ENCODE data around the gene DENND2A. TPM values are rescaled to one million over a fixed set of nuclear protein-coding genes. Genes with fewer than 3 reads are reported as not detected.

Gene DENND2A
- total and polyA plus RNA-seq, 2 of the 4 experiments (the other 2 are of a cell fraction) = 7.5 to 10.3 TPM

DNA sequence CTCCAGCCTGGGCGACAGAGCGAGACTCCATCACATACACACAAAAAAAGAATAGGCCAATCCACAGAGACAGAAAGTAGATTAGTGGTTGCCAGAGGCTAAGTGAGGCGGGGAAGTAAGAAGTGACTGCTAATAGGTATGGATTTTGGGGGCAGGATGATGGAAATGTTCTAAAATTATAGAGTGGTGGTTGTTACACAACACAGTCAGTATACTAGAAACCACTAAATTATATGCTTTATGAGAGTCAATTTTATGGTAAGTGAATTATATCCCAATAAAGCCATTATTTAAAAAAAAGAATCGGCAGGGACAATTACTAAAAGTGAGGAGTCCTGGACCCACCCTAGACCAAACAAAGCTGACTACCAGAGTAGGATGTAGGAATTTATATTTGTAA, 24.3 kb downstream of the DENND2A start:
- Histone ChIP-seq H3K9me3 (ENCODE audit: control insufficient read depth, insufficient read depth, low read length) (no peaks in the 10 kb centered on the region), H4K5ac (ENCODE audit: low read depth, low read length) (no peak overlapping the region), H4K91ac (ENCODE audit: insufficient read depth, low read depth, low read length) (no peak overlapping the region), H3K4me1 (ENCODE audit: control insufficient read depth, insufficient read depth, low read length) (peaks cover 5% of the 10 kb centered on the region; the same call in 1 of the 2 replicates), H2BK5ac (ENCODE audit: low read depth, low read length, poor library complexity, severe bottlenecking) (no peak overlapping the region), H3K27ac (ENCODE audit: insufficient read depth, low read length) (no peak overlapping the region), H3K4ac (ENCODE audit: low read depth, low read length) (no peak overlapping the region), H2BK120ac (ENCODE audit: low read depth, low read length) (no peak overlapping the region), H2BK15ac (ENCODE audit: low read depth, low read length) (no peak overlapping the region), H2BK20ac (ENCODE audit: low read depth, low read length) (no peak overlapping the region), H3K23ac (ENCODE audit: low read depth, low read length) (no peak overlapping the region), H3K56ac (ENCODE audit: extremely low read depth, insufficient read depth, low read length) (no peak overlapping the region), H2AFZ (replicated peaks; ENCODE audit: low read length, poor library complexity) (no peak overlapping the region), H3K79me1 (ENCODE audit: low read depth in 1 of 2, low read length in 2 of 2) (peaks cover 10 to 34% of the 10 kb centered on the region in 2 experiments; a peak in 3 of 4 replicates), H3K9ac (ENCODE audit: low read depth, low read length) (no peak overlapping the region), H3K4me2 (ENCODE audit: low read depth, low read length) (no peak overlapping the region), H3K18ac (ENCODE audit: low read depth, low read length) (peak overlapping the region; percentile 32; the same call in 1 of the 2 replicates), H3K27me3 (ENCODE audit: control insufficient read depth, insufficient read depth, low read length) (no peaks in the 10 kb centered on the region), H3K4me3 (ENCODE audit: insufficient read depth, low read depth, low read length) (no peak overlapping the region), H2AK9ac (replicated peaks; ENCODE audit: low read depth, low read length, poor library complexity) (no peak overlapping the region), H3K36me3 (ENCODE audit: control insufficient read depth, insufficient read depth, low read length) (peaks cover 4% of the 10 kb centered on the region), H4K8ac (ENCODE audit: low read depth in 2 of 2, low read length in 2 of 2) (no peak overlapping the region), H3K14ac (replicated peaks; ENCODE audit: low read depth, low read length) (no peak overlapping the region), H3K9me1 (ENCODE audit: insufficient read depth, low read length) (no peaks in the 10 kb centered on the region), H4K20me1 (ENCODE audit: insufficient read depth, low read length) (no peaks in the 10 kb centered on the region; the same call in 1 of the 2 replicates), H2AK5ac (ENCODE audit: low read depth, low read length) (no peak overlapping the region)
- dilution Hi-C loops (cut with HindIII; ENCODE audit: low sequenced_read_pairs, unreplicated experiment) (no loop called here), in situ Hi-C loops (cut with MboI; ENCODE audit: low sequenced_read_pairs) (no loop called here), intact Hi-C loops (cut with micrococcal nuclease) (no loop called here)
- no peak for ATAC-seq (ENCODE audit: low read depth)
- TF ChIP-seq SMC3 (IDR thresholded peaks at IDR 0.05; ENCODE audit: low read depth, low read length) = no peak
- no peak for TF ChIP-seq BHLHE40 (IDR thresholded peaks at IDR 0.05; ENCODE audit: low read depth, low read length)
- no peak for TF ChIP-seq CHD1 (IDR thresholded peaks at IDR 0.05; ENCODE audit: low read depth, low read length)
- TF ChIP-seq RAD21 (IDR thresholded peaks at IDR 0.05; ENCODE audit: low read length) = no peak
- TF ChIP-seq MAZ (IDR thresholded peaks at IDR 0.05; ENCODE audit: borderline replicate concordance, low read depth, low read length) = no peak
- no peak for TF ChIP-seq RCOR1 (IDR thresholded peaks at IDR 0.05; ENCODE audit: insufficient replicate concordance, low read length)
- TF ChIP-seq, protein P1, sequence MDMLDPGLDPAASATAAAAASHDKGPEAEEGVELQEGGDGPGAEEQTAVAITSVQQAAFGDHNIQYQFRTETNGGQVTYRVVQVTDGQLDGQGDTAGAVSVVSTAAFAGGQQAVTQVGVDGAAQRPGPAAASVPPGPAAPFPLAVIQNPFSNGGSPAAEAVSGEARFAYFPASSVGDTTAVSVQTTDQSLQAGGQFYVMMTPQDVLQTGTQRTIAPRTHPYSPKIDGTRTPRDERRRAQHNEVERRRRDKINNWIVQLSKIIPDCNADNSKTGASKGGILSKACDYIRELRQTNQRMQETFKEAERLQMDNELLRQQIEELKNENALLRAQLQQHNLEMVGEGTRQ (IDR thresholded peaks at IDR 0.05; ENCODE audit: low read depth, low read length) = no peak
- no peak for TF ChIP-seq NFE2L2 (IDR thresholded peaks at IDR 0.05; ENCODE audit: low read depth, low read length)
- TF ChIP-seq RFX5 (IDR thresholded peaks at IDR 0.05; ENCODE audit: low read depth, low read length) = no peak
- TF ChIP-seq CEBPB (IDR thresholded peaks at IDR 0.05; ENCODE audit: low read depth, low read length) = no peak
- TF ChIP-seq, protein P2, sequence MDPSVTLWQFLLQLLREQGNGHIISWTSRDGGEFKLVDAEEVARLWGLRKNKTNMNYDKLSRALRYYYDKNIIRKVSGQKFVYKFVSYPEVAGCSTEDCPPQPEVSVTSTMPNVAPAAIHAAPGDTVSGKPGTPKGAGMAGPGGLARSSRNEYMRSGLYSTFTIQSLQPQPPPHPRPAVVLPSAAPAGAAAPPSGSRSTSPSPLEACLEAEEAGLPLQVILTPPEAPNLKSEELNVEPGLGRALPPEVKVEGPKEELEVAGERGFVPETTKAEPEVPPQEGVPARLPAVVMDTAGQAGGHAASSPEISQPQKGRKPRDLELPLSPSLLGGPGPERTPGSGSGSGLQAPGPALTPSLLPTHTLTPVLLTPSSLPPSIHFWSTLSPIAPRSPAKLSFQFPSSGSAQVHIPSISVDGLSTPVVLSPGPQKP (IDR thresholded peaks at IDR 0.05; ENCODE audit: borderline replicate concordance, low read depth, low read length) = no peak
- no peak for TF ChIP-seq FOS (IDR thresholded peaks at IDR 0.05; ENCODE audit: low read depth, low read length)
- TF ChIP-seq, protein P3, sequence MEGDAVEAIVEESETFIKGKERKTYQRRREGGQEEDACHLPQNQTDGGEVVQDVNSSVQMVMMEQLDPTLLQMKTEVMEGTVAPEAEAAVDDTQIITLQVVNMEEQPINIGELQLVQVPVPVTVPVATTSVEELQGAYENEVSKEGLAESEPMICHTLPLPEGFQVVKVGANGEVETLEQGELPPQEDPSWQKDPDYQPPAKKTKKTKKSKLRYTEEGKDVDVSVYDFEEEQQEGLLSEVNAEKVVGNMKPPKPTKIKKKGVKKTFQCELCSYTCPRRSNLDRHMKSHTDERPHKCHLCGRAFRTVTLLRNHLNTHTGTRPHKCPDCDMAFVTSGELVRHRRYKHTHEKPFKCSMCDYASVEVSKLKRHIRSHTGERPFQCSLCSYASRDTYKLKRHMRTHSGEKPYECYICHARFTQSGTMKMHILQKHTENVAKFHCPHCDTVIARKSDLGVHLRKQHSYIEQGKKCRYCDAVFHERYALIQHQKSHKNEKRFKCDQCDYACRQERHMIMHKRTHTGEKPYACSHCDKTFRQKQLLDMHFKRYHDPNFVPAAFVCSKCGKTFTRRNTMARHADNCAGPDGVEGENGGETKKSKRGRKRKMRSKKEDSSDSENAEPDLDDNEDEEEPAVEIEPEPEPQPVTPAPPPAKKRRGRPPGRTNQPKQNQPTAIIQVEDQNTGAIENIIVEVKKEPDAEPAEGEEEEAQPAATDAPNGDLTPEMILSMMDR (conservative IDR thresholded peaks at IDR 0.05; ENCODE audit: low read depth, low read length) = no peak
- TF ChIP-seq MXI1 (IDR thresholded peaks at IDR 0.05; ENCODE audit: borderline replicate concordance, low read depth, low read length) = no peak
- DNase-seq = no peak
- WGBS, 2 experiments (ENCODE audit: extremely low coverage in 2 of 2, insufficient read length in 1 of 2) = no CpG with 5 or more reads among the region's 4 CpGs
- POLR2A ChIA-PET (ENCODE audit: unreplicated experiment) = no interaction called here
- CTCF ChIA-PET = interaction anchor here (1.2 kb wide), 1 partner anchor 10 kb away, joined by 3 read pairs; no protein-coding TSS in a partner anchor
- BruUV-seq (replicated peaks) = no TSS peak

Measured in IMR-90 (cell line).